Upper lobe of left lung (tissue), 6 donors: Measurements from ENCODE around the gene HOXB2. TPM values are rescaled to one million over a fixed set of nuclear protein-coding genes. Genes with fewer than 3 reads are reported as not detected.

Source experiments
- ATAC-seq, 2 donors: fragments of 200-7000 bp; cut with Tn5 transposase; one replicate each; pipeline ENCODE4 v1.9.1; 2022; ENCODE audit warnings: mild to moderate bottlenecking in 2 of 2, moderate library complexity in 2 of 2; ENCODE audit not compliant: low FRiP score in 2 of 2
- DNase-seq, 2 donors: peaks; one replicate each; pipeline ENCODE4 v3.0.0-alpha.2; 2019 to 2020
- H3K27ac ChIP-seq, 4 donors: fragments of 200-600 bp; sonication (generic); one replicate each; pipeline ENCODE4 v1.5.1; 2016 to 2019
- H3K27me3 ChIP-seq, 4 donors: fragments of 200-600 bp; sonication (generic); one replicate each; pipeline ENCODE4 v1.5.1; 2017 to 2019
- H3K36me3 ChIP-seq, 4 donors: fragments of 200-600 bp; sonication (generic); one replicate each; pipeline ENCODE4 v1.5.1; 2016 to 2019
- H3K4me1 ChIP-seq, 4 donors: fragments of 200-600 bp; sonication (generic); one replicate each; pipeline ENCODE4 v1.5.1; 2018 to 2019
- H3K4me3 ChIP-seq, 4 donors: fragments of 200-600 bp; sonication (generic); one replicate each; pipeline ENCODE4 v1.5.1; 2017 to 2019; ENCODE audit warnings: mild to moderate bottlenecking in 2 of 4, moderate library complexity in 1 of 4
- H3K9me3 ChIP-seq, 4 donors: fragments of 200-600 bp; sonication (generic); one replicate each; pipeline ENCODE4 v1.5.1; 2018 to 2019
- EP300 ChIP-seq, 4 donors: sonication (generic); formaldehyde crosslinking; IDR thresholded peaks; one replicate each; pipeline ENCODE4 v1.5.1; 2017; ENCODE audit warnings: antibody characterized with exemption in 4 of 4, control low read depth in 2 of 4
- POLR2A ChIP-seq, 4 donors: fragments of 450-650 bp; IDR thresholded peaks; one replicate each; pipeline ENCODE4 v1.5.1; 2016 to 2017; ENCODE audit warnings: antibody characterized with exemption in 4 of 4, mild to moderate bottlenecking in 2 of 4
- POLR2AphosphoS5 ChIP-seq, 2 donors: sonication (generic); formaldehyde crosslinking; IDR thresholded peaks; one replicate each; pipeline ENCODE4 v1.5.1; 2017; ENCODE audit warnings: antibody characterized with exemption in 2 of 2
- WGBS, 2 donors: methylation state at CpG; one replicate each; pipeline ENCODE4 v1.1.5; 2017 to 2018; 5-methylcytosine and 5-hydroxymethylcytosine counted together
- total RNA-seq, 6 donors: library from RNA; depleted of rRNA in 4 of 6; stranded (reverse); fragments of >200 nt in 4 of 6; gene quantifications; one replicate each; pipeline versions ENCODE4 v1.1.0 to v1.2.1, GENCODE V29; 2016 to 2021
- TF ChIP-seq, protein P1 (sequence below), 6 experiments: fragments of 450-650 bp in 4 of 6; fragments of 200-600 bp in 2 of 6; sonication (generic) in 2 of 6; IDR thresholded peaks; one replicate each; pipeline ENCODE4 v1.5.1; 2016 to 2019; ENCODE audit warnings: antibody characterized with exemption in 6 of 6
- donor health status: DM: no; HTN: no; CAD: no; lungs with moderate emphysema.
- donor health status: DM: no; HTN: yes; CAD: no; lungs with severe emphysema.

The HOXB2 gene
- total RNA-seq, 6 donors from 2014 or later: 1.4 to 16.1 (median 7.4) TPM

DNA sequence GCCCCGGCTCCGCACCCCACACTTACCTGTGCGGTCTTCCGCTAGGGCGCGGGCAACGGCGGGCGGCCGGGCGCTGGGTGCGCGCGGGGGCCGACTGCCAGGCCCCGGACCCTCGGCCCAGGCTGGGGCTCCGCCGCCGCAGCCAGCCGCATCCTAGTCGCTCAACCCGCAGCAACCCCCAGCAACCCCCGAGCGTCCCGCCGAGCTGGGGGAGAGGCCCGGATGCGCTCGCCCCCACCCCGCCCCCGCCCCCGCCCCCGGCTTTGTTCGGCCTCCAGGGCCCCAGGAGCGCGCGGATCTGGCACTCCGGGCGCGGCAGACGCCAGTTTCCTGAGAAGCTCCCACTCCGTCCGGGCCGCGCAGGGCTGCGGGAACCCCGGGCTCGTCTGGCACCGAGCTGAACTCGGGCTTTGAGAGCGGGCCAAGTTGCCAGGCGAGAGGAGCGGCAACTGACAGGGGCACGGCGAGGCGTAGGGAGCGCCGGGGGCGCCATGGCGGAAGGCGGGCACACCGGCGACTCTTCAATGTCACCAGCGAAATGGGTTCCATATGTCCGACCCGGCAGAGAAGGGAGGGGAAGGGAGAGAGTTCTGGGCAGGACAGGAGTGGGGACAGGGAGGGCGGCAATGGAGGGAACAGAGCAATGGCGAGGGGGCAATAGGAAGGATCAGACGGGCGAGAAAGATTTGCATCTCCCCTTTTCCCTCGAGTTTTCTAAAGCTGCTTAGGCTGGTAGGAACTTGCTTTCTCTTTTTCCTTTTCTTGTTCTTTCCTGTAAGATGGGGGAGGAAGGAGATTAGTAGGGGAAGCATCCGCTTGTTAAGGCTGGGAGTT, 19.5 kb upstream of the HOXB2 start:
- peaks cover 9 to 17% (median 13%) of the 10 kb centered on the region in 4 donors for H3K4me1 ChIP-seq
- DNase-seq (peak in 1 of 2 donors; percentile 86), ATAC-seq (peak in 1 of 2 donors; percentile 39)
- no peaks in the 10 kb centered on the region for H3K36me3 ChIP-seq
- H3K27ac ChIP-seq: peak overlapping the region; percentile 56 to 83 (median 64)
- 11 to 20% methylated on average over 23 to 39 of the region's 73 CpGs for WGBS, 2 donors
- TF ChIP-seq POLR2AphosphoS5 (IDR thresholded peaks at IDR 0.05) (no peak), EP300 (IDR thresholded peaks at IDR 0.05) (no peak), POLR2A (IDR thresholded peaks at IDR 0.05) (no peak)
- TF ChIP-seq, protein P1, sequence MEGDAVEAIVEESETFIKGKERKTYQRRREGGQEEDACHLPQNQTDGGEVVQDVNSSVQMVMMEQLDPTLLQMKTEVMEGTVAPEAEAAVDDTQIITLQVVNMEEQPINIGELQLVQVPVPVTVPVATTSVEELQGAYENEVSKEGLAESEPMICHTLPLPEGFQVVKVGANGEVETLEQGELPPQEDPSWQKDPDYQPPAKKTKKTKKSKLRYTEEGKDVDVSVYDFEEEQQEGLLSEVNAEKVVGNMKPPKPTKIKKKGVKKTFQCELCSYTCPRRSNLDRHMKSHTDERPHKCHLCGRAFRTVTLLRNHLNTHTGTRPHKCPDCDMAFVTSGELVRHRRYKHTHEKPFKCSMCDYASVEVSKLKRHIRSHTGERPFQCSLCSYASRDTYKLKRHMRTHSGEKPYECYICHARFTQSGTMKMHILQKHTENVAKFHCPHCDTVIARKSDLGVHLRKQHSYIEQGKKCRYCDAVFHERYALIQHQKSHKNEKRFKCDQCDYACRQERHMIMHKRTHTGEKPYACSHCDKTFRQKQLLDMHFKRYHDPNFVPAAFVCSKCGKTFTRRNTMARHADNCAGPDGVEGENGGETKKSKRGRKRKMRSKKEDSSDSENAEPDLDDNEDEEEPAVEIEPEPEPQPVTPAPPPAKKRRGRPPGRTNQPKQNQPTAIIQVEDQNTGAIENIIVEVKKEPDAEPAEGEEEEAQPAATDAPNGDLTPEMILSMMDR (IDR thresholded peaks at IDR 0.05): no peak
- H3K27me3 ChIP-seq: peaks cover 0 to 23% (median 4%) of the 10 kb centered on the region in 4 donors
- H3K4me3 ChIP-seq: peak overlapping the region; percentile 6 to 30 (median 20)
- no peaks in the 10 kb centered on the region for H3K9me3 ChIP-seq

DNA sequence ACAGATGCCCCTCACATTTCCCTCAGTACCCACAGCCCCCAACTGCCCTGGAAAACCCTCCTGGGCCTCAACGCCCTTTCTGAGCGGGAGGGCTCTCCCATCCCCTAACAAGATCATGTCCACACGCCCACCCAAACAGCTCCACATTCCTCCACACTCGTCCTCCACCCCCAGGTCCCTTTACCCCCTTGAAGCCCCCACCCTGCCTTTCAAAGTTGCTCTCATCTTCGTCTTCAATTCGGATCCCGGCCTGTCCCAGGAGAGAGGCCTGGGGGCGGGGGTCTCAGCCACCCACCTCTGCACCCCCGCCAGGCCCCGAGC, 18.9 kb upstream of the HOXB2 start:
- WGBS, 2 donors: 40 to 43% methylated on average over 8 to 10 of the region's 10 CpGs

DNA sequence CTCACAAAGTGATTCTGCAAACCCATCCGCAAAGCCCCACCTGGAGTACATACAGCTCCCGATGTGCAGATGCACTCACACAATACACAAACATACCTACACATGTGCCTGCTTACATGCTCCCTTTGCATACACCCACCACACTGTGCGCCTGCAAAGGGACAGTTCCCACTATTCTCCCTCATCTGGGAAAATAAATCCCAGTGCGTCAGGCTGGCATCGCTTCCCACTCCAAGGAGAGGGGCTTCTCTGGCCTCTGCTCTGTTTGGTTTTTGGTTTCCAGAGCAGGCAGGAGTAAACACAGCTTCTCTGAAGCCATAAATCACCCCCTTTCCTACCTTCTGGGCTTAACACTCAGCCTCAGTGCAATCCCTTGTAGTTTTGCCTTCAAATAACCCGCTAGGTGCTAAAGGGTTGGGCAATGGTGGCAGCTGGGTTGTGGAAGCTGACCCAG, 18.5 kb upstream of the HOXB2 start:
- no peaks in the 10 kb centered on the region for H3K36me3 ChIP-seq
- DNase-seq (no peak), ATAC-seq (no peak)
- peaks cover 9 to 17% (median 13%) of the 10 kb centered on the region in 4 donors for H3K4me1 ChIP-seq
- TF ChIP-seq EP300 (IDR thresholded peaks at IDR 0.05) (no peak), POLR2A (IDR thresholded peaks at IDR 0.05) (no peak), POLR2AphosphoS5 (IDR thresholded peaks at IDR 0.05) (no peak)
- TF ChIP-seq, protein P1 (IDR thresholded peaks at IDR 0.05): no peak
- peak overlapping the region in 2 of 4 donors; percentile 23 to 30 for H3K4me3 ChIP-seq
- H3K9me3 ChIP-seq: no peaks in the 10 kb centered on the region
- 63 to 74% methylated on average over 5 to 6 of the region's 6 CpGs for WGBS, 2 donors
- peak overlapping the region; percentile 56 to 83 (median 64) for H3K27ac ChIP-seq
- peaks cover 0 to 17% (median 4%) of the 10 kb centered on the region in 4 donors for H3K27me3 ChIP-seq

More for the DNA sequence above, 18.9 kb upstream of the HOXB2 start:
- peaks cover 9 to 17% (median 13%) of the 10 kb centered on the region in 4 donors for H3K4me1 ChIP-seq
- H3K9me3 ChIP-seq: no peaks in the 10 kb centered on the region
- peaks cover 0 to 21% (median 4%) of the 10 kb centered on the region in 4 donors for H3K27me3 ChIP-seq
- DNase-seq (no peak), ATAC-seq (no peak)
- no peaks in the 10 kb centered on the region for H3K36me3 ChIP-seq
- peak overlapping the region; percentile 56 to 83 (median 64) for H3K27ac ChIP-seq
- peak overlapping the region in 3 of 4 donors; percentile 17 to 30 (median 23) for H3K4me3 ChIP-seq
- TF ChIP-seq POLR2AphosphoS5 (IDR thresholded peaks at IDR 0.05) (no peak), EP300 (IDR thresholded peaks at IDR 0.05) (no peak), POLR2A (IDR thresholded peaks at IDR 0.05) (no peak)
- TF ChIP-seq, protein P1 (IDR thresholded peaks at IDR 0.05): no peak

DNA sequence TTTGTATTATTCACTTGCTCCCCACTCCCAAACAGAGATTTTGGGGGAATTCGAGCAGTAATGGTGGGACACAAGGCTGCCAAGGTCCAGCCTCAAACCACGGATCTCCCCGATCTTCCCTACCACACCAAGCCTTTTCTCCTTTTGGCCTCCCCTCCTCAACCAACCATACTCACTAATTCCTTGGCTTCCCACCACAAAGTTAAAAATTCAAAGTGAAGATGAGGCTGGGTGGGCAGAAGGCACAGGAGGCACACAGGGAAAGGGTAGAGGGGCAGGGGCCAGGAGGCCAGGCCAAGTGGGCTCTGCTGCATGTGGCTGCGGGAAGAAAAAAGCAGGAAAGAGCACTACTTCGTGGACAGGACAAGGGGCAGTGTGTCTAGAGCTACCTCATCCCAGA, 18.0 kb upstream of the HOXB2 start:
- H3K27ac ChIP-seq: peak overlapping the region in 3 of 4 donors; percentile 22 to 83 (median 69)
- H3K4me1 ChIP-seq: peaks cover 9 to 15% (median 12%) of the 10 kb centered on the region in 4 donors
- no peaks in the 10 kb centered on the region for H3K36me3 ChIP-seq
- ATAC-seq: no peak
- H3K27me3 ChIP-seq: peaks cover 0 to 15% (median 4%) of the 10 kb centered on the region in 4 donors
- H3K4me3 ChIP-seq: no peak overlapping the region
- H3K9me3 ChIP-seq: no peaks in the 10 kb centered on the region
- WGBS, 2 donors: 42 to 47% methylated on average over 5 of the region's 5 CpGs
- TF ChIP-seq, protein P1 (IDR thresholded peaks at IDR 0.05): no peak
- no peak for TF ChIP-seq POLR2AphosphoS5 (IDR thresholded peaks at IDR 0.05)
- TF ChIP-seq POLR2A (IDR thresholded peaks at IDR 0.05): no peak
- TF ChIP-seq EP300 (IDR thresholded peaks at IDR 0.05): no peak
- no peak for DNase-seq
